GM19395 (cell line): ENCODE data around the gene VIT.

Experiments used
- ATAC-seq: cut with Tn5 transposase; IDR thresholded peaks from one replicate; pipeline ENCODE4 v1.9.1; 2021; ENCODE audit warnings: mild to moderate bottlenecking, moderate library complexity; ENCODE audit not compliant: unreplicated experiment

The VIT gene

GRCh38 chr2:36708041-36708741 lies 11.7 kb downstream of the VIT start:
- ATAC-seq: no peak

GRCh38 chr2:36710858-36711515 lies 14.5 kb downstream of the VIT start:
- no peak for ATAC-seq

- no peak for ATAC-seq
Measured at GRCh38 chr2:36711741-36712314, 15.3 kb downstream of the VIT start.

GRCh38 chr2:36713310-36713709 lies 16.8 kb downstream of the VIT start:
- no peak for ATAC-seq

- no peak for ATAC-seq
Measured at GRCh38 chr2:36716111-36716510, 19.6 kb downstream of the VIT start.

- ATAC-seq: no peak
Measured at GRCh38 chr2:36717603-36718266, 21.2 kb downstream of the VIT start.

- no peak for ATAC-seq
Measured at GRCh38 chr2:36727550-36727949, 31.0 kb downstream of the VIT start.

GRCh38 chr2:36729067-36729466 lies 32.6 kb downstream of the VIT start:
- ATAC-seq: no peak

GRCh38 chr2:36731941-36732672 lies 35.6 kb downstream of the VIT start:
- no peak for ATAC-seq

- no peak for ATAC-seq
Measured at GRCh38 chr2:36732673-36733036, 36.1 kb downstream of the VIT start.

GRCh38 chr2:36733215-36733614 lies 36.7 kb downstream of the VIT start:
- ATAC-seq: no peak

GRCh38 chr2:36734304-36734703 lies 37.8 kb downstream of the VIT start:
- no peak for ATAC-seq

- ATAC-seq: no peak
Measured at GRCh38 chr2:36737131-36737750, 40.7 kb downstream of the VIT start.

GRCh38 chr2:36740061-36740460 lies 43.6 kb downstream of the VIT start:
- ATAC-seq: no peak

GRCh38 chr2:36741188-36741837 lies 44.8 kb downstream of the VIT start:
- no peak for ATAC-seq

GRCh38 chr2:36743954-36744353 lies 47.4 kb downstream of the VIT start:
- no peak for ATAC-seq

GRCh38 chr2:36748166-36748565 lies 51.7 kb downstream of the VIT start:
- no peak for ATAC-seq

GRCh38 chr2:36750101-36750500 lies 53.6 kb downstream of the VIT start:
- no peak for ATAC-seq

GRCh38 chr2:36753706-36754221 lies 57.3 kb downstream of the VIT start:
- ATAC-seq: no peak

- no peak for ATAC-seq
Measured at GRCh38 chr2:36754578-36754977, 58.1 kb downstream of the VIT start.
